H9 (cell line): ENCODE data around the gene ANKRD12. TPM values are rescaled to one million over a fixed set of nuclear protein-coding genes. Genes with fewer than 3 reads are reported as not detected.

Experiments
- DNase-seq: peaks from one replicate; pipeline ENCODE4 v3.0.0-alpha.2; 2017
- H2AFZ ChIP-seq: one replicate; pipeline ENCODE4 v1.6.1; 2013; ENCODE audit warnings: mild to moderate bottlenecking, low read length, control low read depth, moderate library complexity
- H2AK5ac ChIP-seq: 2 replicates; pipeline ENCODE4 v1.6.1; 2013; ENCODE audit warnings: low read length, control low read depth, mixed read lengths; ENCODE audit not compliant: insufficient read length
- H2BK120ac ChIP-seq: one replicate; pipeline ENCODE4 v1.6.1; 2013; ENCODE audit warnings: low read depth, mild to moderate bottlenecking, low read length, control low read depth, inconsistent platforms; ENCODE audit not compliant: poor library complexity, severe bottlenecking
- H2BK12ac ChIP-seq: 2 replicates; pipeline ENCODE4 v1.6.1; 2013; ENCODE audit warnings: low read length, control low read depth, mixed read lengths, low read depth; ENCODE audit not compliant: insufficient read length
- H2BK15ac ChIP-seq: 2 replicates; pipeline ENCODE4 v1.6.1; 2013; ENCODE audit warnings: low read depth, low read length, control low read depth
- H2BK20ac ChIP-seq: one replicate; pipeline ENCODE4 v1.6.1; 2013; ENCODE audit warnings: low read depth, mild to moderate bottlenecking, low read length, control low read depth, inconsistent platforms; ENCODE audit not compliant: poor library complexity, severe bottlenecking
- H2BK5ac ChIP-seq: 2 replicates; pipeline ENCODE4 v1.6.1; 2013; ENCODE audit warnings: low read length, control low read depth, mixed read lengths; ENCODE audit not compliant: insufficient read length
- H3K14ac ChIP-seq: 2 replicates; pipeline ENCODE4 v1.6.1; 2013; ENCODE audit warnings: low read length, control low read depth; ENCODE audit not compliant: insufficient read depth
- H3K18ac ChIP-seq: 2 replicates; pipeline ENCODE4 v1.6.1; 2013; ENCODE audit warnings: low read depth, mild to moderate bottlenecking, mixed read lengths, low read length, control low read depth; ENCODE audit not compliant: insufficient read length
- H3K23ac ChIP-seq: 2 replicates; pipeline ENCODE4 v1.6.1; 2013; ENCODE audit warnings: low read length, control low read depth, mixed read lengths, low read depth; ENCODE audit not compliant: insufficient read length
- H3K23me2 ChIP-seq: 2 replicates; pipeline ENCODE4 v1.6.1; 2013; ENCODE audit warnings: low read depth, mild to moderate bottlenecking, mixed read lengths, low read length, control low read depth; ENCODE audit not compliant: insufficient read length, poor library complexity, severe bottlenecking
- H3K27ac ChIP-seq: 2 replicates; pipeline ENCODE4 v1.5.1; 2013; ENCODE audit warnings: low read length, control low read depth, mixed read lengths, low read depth; ENCODE audit not compliant: insufficient read length
- H3K27me3 ChIP-seq: 2 replicates; pipeline ENCODE4 v1.6.1; 2013; ENCODE audit warnings: low read length, control low read depth, inconsistent platforms; ENCODE audit not compliant: insufficient read depth
- H3K4ac ChIP-seq: 2 replicates; pipeline ENCODE4 v1.6.1; 2013; ENCODE audit warnings: low read depth, mild to moderate bottlenecking, control low read depth, inconsistent platforms, low read length, moderate library complexity
- H3K4me1 ChIP-seq: 2 replicates; pipeline ENCODE4 v1.6.1; 2013; ENCODE audit warnings: low read length, control low read depth, inconsistent platforms; ENCODE audit not compliant: insufficient read depth
- H3K4me2 ChIP-seq: 2 replicates; pipeline ENCODE4 v1.6.1; 2013; ENCODE audit warnings: low read length, control low read depth, mixed read lengths; ENCODE audit not compliant: insufficient read length, insufficient read depth
- H3K56ac ChIP-seq: 2 replicates; pipeline ENCODE4 v1.6.1; 2013; ENCODE audit warnings: low read depth, mild to moderate bottlenecking, mixed read lengths, low read length, control low read depth; ENCODE audit not compliant: insufficient read length
- H3K79me1 ChIP-seq: 2 replicates; pipeline ENCODE4 v1.6.1; 2013; ENCODE audit warnings: low read depth, mild to moderate bottlenecking, moderate library complexity, low read length, control low read depth, inconsistent platforms; ENCODE audit not compliant: insufficient read depth, poor library complexity, severe bottlenecking
- H3K79me2 ChIP-seq: 2 replicates; pipeline ENCODE4 v1.6.1; 2013; ENCODE audit warnings: low read length, control low read depth, inconsistent platforms; ENCODE audit not compliant: insufficient read depth
- H3K9ac ChIP-seq: 2 replicates; pipeline ENCODE4 v1.6.1; 2013; ENCODE audit warnings: low read length, control low read depth, mixed read lengths; ENCODE audit not compliant: insufficient read length; ENCODE audit errors: extremely low read depth
- H3K9me3 ChIP-seq: one replicate; pipeline ENCODE4 v1.6.1; 2013; ENCODE audit warnings: low read depth, low read length, inconsistent platforms; ENCODE audit not compliant: control insufficient read depth
- H3T11ph ChIP-seq: one replicate; pipeline ENCODE4 v1.6.1; 2013; ENCODE audit warnings: mild to moderate bottlenecking, low read length, control low read depth, inconsistent platforms
- H4K20me1 ChIP-seq: one replicate; pipeline ENCODE4 v1.6.1; 2013; ENCODE audit not compliant: control insufficient read depth, insufficient read length, insufficient read depth
- H4K5ac ChIP-seq: 2 replicates; pipeline ENCODE4 v1.6.1; 2013; ENCODE audit warnings: low read depth, mild to moderate bottlenecking, mixed read lengths, low read length, control low read depth; ENCODE audit not compliant: insufficient read length
- H4K8ac ChIP-seq: replicated peaks from 2 replicates; pipeline ENCODE4 v1.6.1; 2013; ENCODE audit warnings: low read length, control low read depth, mixed read lengths, low read depth; ENCODE audit not compliant: insufficient read length
- H4K91ac ChIP-seq: 2 replicates; pipeline ENCODE4 v1.6.1; 2013; ENCODE audit warnings: low read depth, mild to moderate bottlenecking, moderate library complexity, mixed read lengths, low read length, control low read depth; ENCODE audit not compliant: insufficient read length
- H3K27ac Mint-ChIP-seq, 3 experiments: 2 replicates in 2 of 3; 3 replicates in 1 of 3; pipeline ENCODE4 v1.8.0; 2020 to 2021; ENCODE audit warnings: mixed read lengths in 3 of 3, mild to moderate bottlenecking in 1 of 3, moderate library complexity in 1 of 3
- H3K27me3 Mint-ChIP-seq: 2 replicates; pipeline ENCODE4 v1.8.0; 2021; ENCODE audit warnings: low read depth, mild to moderate bottlenecking, moderate library complexity, mixed read lengths
- H3K36me3 Mint-ChIP-seq, 3 experiments: 2 replicates in 2 of 3; 3 replicates in 1 of 3; pipeline ENCODE4 v1.8.0; 2020 to 2021; ENCODE audit warnings: low read depth in 3 of 3, mixed read lengths in 3 of 3; ENCODE audit not compliant: insufficient read depth in 1 of 3
- H3K4me1 Mint-ChIP-seq, 2 experiments: 2 replicates each; pipeline ENCODE4 v1.8.0; 2020; ENCODE audit warnings: mixed read lengths in 2 of 2
- H3K4me3 Mint-ChIP-seq, 2 experiments: 2 replicates in 1 of 2; 3 replicates in 1 of 2; pipeline ENCODE4 v1.8.0; 2020 to 2021; ENCODE audit warnings: mild to moderate bottlenecking in 2 of 2, mixed read lengths in 2 of 2, moderate library complexity in 1 of 2
- H3K9me3 Mint-ChIP-seq, 2 experiments: 2 replicates in 1 of 2; 3 replicates in 1 of 2; pipeline ENCODE4 v1.8.0; 2020; ENCODE audit warnings: mild to moderate bottlenecking in 2 of 2, mixed read lengths in 2 of 2, moderate library complexity in 1 of 2
- WGBS: extraction: QIAGEN DNeasy Blood & Tissue Kit; methylation state at CpG from one replicate; pipeline ENCODE4 v1.1.7; 2013; ENCODE audit warnings: missing lambda C conversion rate, low lambda C conversion rate, mixed read lengths; ENCODE audit not compliant: insufficient read length; ENCODE audit errors: extremely low coverage; 5-methylcytosine and 5-hydroxymethylcytosine counted together
- total RNA-seq: library from RNA; stranded (reverse); gene quantifications from 2 replicates; pipeline ENCODE4 v1.2.1, GENCODE V29; 2021
- TF ChIP-seq, protein P1 (sequence below): fragments of 200-600 bp; sonication (generic); conservative IDR thresholded peaks from 3 replicates; pipeline ENCODE4 v1.8.0; 2021; ENCODE audit warnings: antibody characterized with exemption, mild to moderate bottlenecking

Gene ANKRD12
- total RNA-seq, 1 experiment from 2014 or later, result 38.9 TPM

DNA sequence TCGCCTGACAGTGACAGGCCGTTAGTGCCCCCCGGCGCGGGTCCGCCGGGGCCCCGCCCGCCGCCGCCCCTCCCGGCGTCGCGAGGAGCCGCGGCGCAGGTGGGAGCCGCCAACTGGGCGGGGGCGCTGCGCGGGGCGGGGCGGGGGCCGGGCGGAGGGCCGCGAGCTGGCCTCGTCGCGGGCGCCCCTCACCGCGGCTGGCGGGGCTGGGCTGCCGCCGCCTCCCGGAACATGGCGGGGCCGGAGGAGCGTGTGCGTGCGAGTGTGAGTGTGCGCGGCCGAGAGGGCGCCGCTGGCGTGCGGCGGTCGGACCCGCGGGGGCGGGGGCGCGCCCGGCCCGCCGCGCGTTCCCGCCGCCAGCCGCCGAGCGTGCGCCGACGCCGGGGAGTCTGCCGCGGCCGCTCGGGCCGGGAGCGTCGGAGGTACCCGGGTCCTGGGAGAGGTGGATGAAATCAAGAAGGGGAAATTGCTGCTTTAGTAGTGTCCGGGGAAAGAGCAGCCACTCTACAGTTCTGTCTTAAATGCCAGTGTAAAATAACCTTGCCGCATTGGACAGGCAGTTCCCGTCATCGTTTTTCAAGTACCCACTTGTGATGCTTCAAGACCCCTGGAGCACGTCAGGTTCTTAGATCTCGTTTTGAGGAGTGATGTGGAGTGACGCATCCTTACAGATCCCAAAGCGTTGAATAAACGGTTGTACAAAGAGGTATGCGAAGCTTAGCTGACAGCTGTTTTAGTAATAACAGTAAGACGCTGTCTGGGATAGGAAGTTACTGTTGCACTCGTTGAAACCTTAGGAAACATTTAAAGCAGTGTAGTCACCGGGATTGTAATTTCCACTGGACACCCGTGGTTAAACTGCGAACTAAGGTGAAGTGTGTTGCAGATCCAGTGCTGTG is 836 bp downstream of the ANKRD12 start:
- TF ChIP-seq, protein P1, sequence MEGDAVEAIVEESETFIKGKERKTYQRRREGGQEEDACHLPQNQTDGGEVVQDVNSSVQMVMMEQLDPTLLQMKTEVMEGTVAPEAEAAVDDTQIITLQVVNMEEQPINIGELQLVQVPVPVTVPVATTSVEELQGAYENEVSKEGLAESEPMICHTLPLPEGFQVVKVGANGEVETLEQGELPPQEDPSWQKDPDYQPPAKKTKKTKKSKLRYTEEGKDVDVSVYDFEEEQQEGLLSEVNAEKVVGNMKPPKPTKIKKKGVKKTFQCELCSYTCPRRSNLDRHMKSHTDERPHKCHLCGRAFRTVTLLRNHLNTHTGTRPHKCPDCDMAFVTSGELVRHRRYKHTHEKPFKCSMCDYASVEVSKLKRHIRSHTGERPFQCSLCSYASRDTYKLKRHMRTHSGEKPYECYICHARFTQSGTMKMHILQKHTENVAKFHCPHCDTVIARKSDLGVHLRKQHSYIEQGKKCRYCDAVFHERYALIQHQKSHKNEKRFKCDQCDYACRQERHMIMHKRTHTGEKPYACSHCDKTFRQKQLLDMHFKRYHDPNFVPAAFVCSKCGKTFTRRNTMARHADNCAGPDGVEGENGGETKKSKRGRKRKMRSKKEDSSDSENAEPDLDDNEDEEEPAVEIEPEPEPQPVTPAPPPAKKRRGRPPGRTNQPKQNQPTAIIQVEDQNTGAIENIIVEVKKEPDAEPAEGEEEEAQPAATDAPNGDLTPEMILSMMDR, result no peak
- peak overlapping the region; percentile 93 to 94 for H3K4me3 Mint-ChIP-seq
- no CpG with 5 or more reads among the region's 95 CpGs for WGBS
- peak overlapping the region; percentile 58; the same call in 1 of the 2 replicates for H3K14ac ChIP-seq
- no peak overlapping the region for H2BK5ac ChIP-seq
- peak overlapping the region; percentile 94 for H3K9ac ChIP-seq
- no peak overlapping the region for H3K56ac ChIP-seq
- H3K4ac ChIP-seq, result no peak overlapping the region
- no peaks in the 10 kb centered on the region; the same call in 1 of the 2 replicates for H3K4me1 ChIP-seq
- no peak overlapping the region for H4K5ac ChIP-seq
- peaks cover 4 to 20% (median 19%) of the 10 kb centered on the region in 3 experiments; a peak in 6 of 7 replicates for H3K36me3 Mint-ChIP-seq
- H4K8ac ChIP-seq, result no peak overlapping the region
- H3K27ac Mint-ChIP-seq, result peak overlapping the region; percentile 92 to 97 (median 93); a peak in 5 of 7 replicates
- H2BK120ac ChIP-seq, result no peak overlapping the region
- peaks cover 9% of the 10 kb centered on the region for H3K23me2 ChIP-seq
- no peak overlapping the region for H2BK20ac ChIP-seq
- peak overlapping the region; percentile 85 for H3K23ac ChIP-seq
- no peaks in the 10 kb centered on the region for H3K9me3 Mint-ChIP-seq
- H3K79me1 ChIP-seq, result peaks cover 6% of the 10 kb centered on the region
- H3K27ac ChIP-seq, result no peak overlapping the region
- H3K79me2 ChIP-seq, result 0 out of 2 replicates have a peak, but pooled peaks cover 7% of the 10 kb centered on the region
- H4K91ac ChIP-seq, result no peak overlapping the region
- H2AFZ ChIP-seq, result no peak overlapping the region
- no peak overlapping the region for H3T11ph ChIP-seq
- H3K9me3 ChIP-seq, result no peaks in the 10 kb centered on the region
- no peaks in the 10 kb centered on the region for H3K27me3 ChIP-seq
- H4K20me1 ChIP-seq, result peaks cover 3% of the 10 kb centered on the region
- H3K27me3 Mint-ChIP-seq, result no peaks in the 10 kb centered on the region
- no peak overlapping the region for H2AK5ac ChIP-seq
- H2BK15ac ChIP-seq, result no peak overlapping the region
- no peak overlapping the region for H2BK12ac ChIP-seq
- peaks cover 40 to 42% of the 10 kb centered on the region in 2 experiments for H3K4me1 Mint-ChIP-seq
- H3K4me2 ChIP-seq, result peak overlapping the region; percentile 99
- H3K18ac ChIP-seq, result no peak overlapping the region
- no peak for DNase-seq
